ENCODE results near the gene FUCA1.

FUCA1 gene

GRCh38 chr1:23895993-23896392, 27.9 kb upstream of the FUCA1 start:
- no peak for TF ChIP-seq CTCF (IDR thresholded peaks at IDR 0.05)
- no peak for DNase-seq (ENCODE audit: low spot score)
- Histone ChIP-seq H3K27ac (no peak overlapping the region), H3K4me3 (no peak overlapping the region)

- TF ChIP-seq CTCF (IDR thresholded peaks at IDR 0.05), result no peak
- H3K27ac ChIP-seq, result no peak overlapping the region
- H3K4me3 ChIP-seq, result no peak overlapping the region
- DNase-seq (ENCODE audit: low spot score), result no peak
Measured at GRCh38 chr1:23895082-23895481, 27.0 kb upstream of the FUCA1 start.

- H3K4me3 ChIP-seq, result no peak overlapping the region
- TF ChIP-seq CTCF (IDR thresholded peaks at IDR 0.05), result no peak
- no peak overlapping the region for H3K27ac ChIP-seq
- DNase-seq (ENCODE audit: low spot score), result no peak
Measured at GRCh38 chr1:23889074-23889473, 21.0 kb upstream of the FUCA1 start.

- Histone ChIP-seq H3K4me3 (no peak overlapping the region), H3K27ac (no peak overlapping the region)
- DNase-seq (ENCODE audit: low spot score), result no peak
- TF ChIP-seq CTCF (IDR thresholded peaks at IDR 0.05), result no peak
Measured at GRCh38 chr1:23885222-23885621, 17.1 kb upstream of the FUCA1 start.

GRCh38 chr1:23882746-23883145, 14.7 kb upstream of the FUCA1 start:
- no peak for DNase-seq (ENCODE audit: low spot score)
- H3K4me3 ChIP-seq, result no peak overlapping the region
- no peak overlapping the region for H3K27ac ChIP-seq
- no peak for TF ChIP-seq CTCF (IDR thresholded peaks at IDR 0.05)

- no peak for DNase-seq (ENCODE audit: low spot score)
Measured at GRCh38 chr1:23879809-23880208, 11.7 kb upstream of the FUCA1 start.

GRCh38 chr1:23878668-23879067, 10.6 kb upstream of the FUCA1 start:
- no peak for TF ChIP-seq CTCF (IDR thresholded peaks at IDR 0.05)
- no peak for DNase-seq (ENCODE audit: low spot score)
- Histone ChIP-seq H3K4me3 (no peak overlapping the region), H3K27ac (no peak overlapping the region)

More at GRCh38 chr1:23879809-23880208, 11.7 kb upstream of the FUCA1 start:
- Histone ChIP-seq H3K27ac (no peak overlapping the region), H3K4me3 (no peak overlapping the region)
- no peak for TF ChIP-seq CTCF (IDR thresholded peaks at IDR 0.05)

Data from coronary artery (tissue), 2 donors.